ENCODE data around the gene PEX26. TPM values are rescaled to one million over a fixed set of nuclear protein-coding genes. Genes with fewer than 3 reads are reported as not detected.
A peak's percentile ranks its signal among the peaks of the same experiment; 100 is the strongest.

Gene PEX26
- total RNA-seq, 2 experiments from 2014 or later, result 17.6 to 43.5 TPM

GRCh38 chr22:18056807-18057474 is 20.8 kb upstream of the PEX26 start:
- peak overlapping the region; percentile 65 for H3K27ac ChIP-seq (ENCODE audit: low read depth, low read length, poor library complexity, severe bottlenecking)
- intact Hi-C loops (cut with micrococcal nuclease; ENCODE audit: unreplicated experiment), result no loop called here
- CTCF ChIA-PET (ENCODE audit: unreplicated experiment), result interaction anchor here (0.6 to 3.1 kb wide), 10 partner anchors 8 to 66 kb away, joined by 3 to 15 read pairs (median 5); no protein-coding TSS in a partner anchor
- no peak for TF ChIP-seq CTCF (conservative IDR thresholded peaks at IDR 0.05; ENCODE audit: low read length)
- no peak for TF ChIP-seq EZH2phosphoT487 (IDR thresholded peaks at IDR 0.05; ENCODE audit: borderline replicate concordance, low read depth, low read length)
- no peaks in the 10 kb centered on the region for H3K36me3 ChIP-seq (ENCODE audit: insufficient read depth, low read length)
- H2AFZ ChIP-seq (ENCODE audit: low read length), result peak overlapping the region; percentile 32
- peak overlapping the region; percentile 58 for H3K4me2 ChIP-seq (ENCODE audit: low read length)
- peak; percentile 69 for DNase-seq (ENCODE audit: low spot score)
- POLR2A ChIA-PET, result interaction anchor here (0.6 to 5.1 kb wide), 15 partner anchors 9 to 278 kb away, joined by 3 to 48 read pairs (median 5); no protein-coding TSS in a partner anchor
- H3K9me2 ChIP-seq (ENCODE audit: insufficient read depth, low read length), result no peaks in the 10 kb centered on the region
- no peaks in the 10 kb centered on the region for H4K20me1 ChIP-seq (ENCODE audit: insufficient read depth, low read length)
- H3K79me2 ChIP-seq (ENCODE audit: insufficient read depth, low read depth, low read length), result 0 out of 2 replicates have a peak, but pooled peaks cover 7% of the 10 kb centered on the region
- peak overlapping the region; percentile 50 for H3K4me3 ChIP-seq (ENCODE audit: low read depth, low read length, poor library complexity, severe bottlenecking)
- no peaks in the 10 kb centered on the region for H3K9me3 ChIP-seq (ENCODE audit: low read length)
- no TSS peak for BruUV-seq (replicated peaks)
- H3K4me1 ChIP-seq (ENCODE audit: insufficient read depth, low read length, poor library complexity, severe bottlenecking), result peaks cover 53% of the 10 kb centered on the region

GRCh38 chr22:18057568-18058209 is 20.1 kb upstream of the PEX26 start:
- POLR2A ChIA-PET, result interaction anchor here (0.6 to 5.1 kb wide), 13 partner anchors 8 to 279 kb away, joined by 3 to 48 read pairs (median 5); no protein-coding TSS in a partner anchor

More at GRCh38 chr22:18057568-18058209, 20.1 kb upstream of the PEX26 start:
- Histone ChIP-seq H3K9me3 (ENCODE audit: low read length) (no peaks in the 10 kb centered on the region), H3K4me2 (ENCODE audit: low read length) (peak overlapping the region; percentile 58), H3K27ac (ENCODE audit: low read depth, low read length, poor library complexity, severe bottlenecking) (peak overlapping the region; percentile 65), H3K4me1 (ENCODE audit: insufficient read depth, low read length, poor library complexity, severe bottlenecking) (peaks cover 55% of the 10 kb centered on the region), H3K36me3 (ENCODE audit: insufficient read depth, low read length) (no peaks in the 10 kb centered on the region), H4K20me1 (ENCODE audit: insufficient read depth, low read length) (no peaks in the 10 kb centered on the region), H3K79me2 (ENCODE audit: insufficient read depth, low read depth, low read length) (0 out of 2 replicates have a peak, but pooled peaks cover 7% of the 10 kb centered on the region), H3K4me3 (ENCODE audit: low read depth, low read length, poor library complexity, severe bottlenecking) (peak overlapping the region; percentile 50), H3K9me2 (ENCODE audit: insufficient read depth, low read length) (no peaks in the 10 kb centered on the region), H2AFZ (ENCODE audit: low read length) (peak overlapping the region; percentile 32; the same call in 1 of the 2 replicates)
- CTCF ChIA-PET (ENCODE audit: unreplicated experiment), result interaction anchor here (0.6 to 3.1 kb wide), 8 partner anchors 7 to 67 kb away, joined by 3 to 15 read pairs (median 6); no protein-coding TSS in a partner anchor
- no peak for TF ChIP-seq EZH2phosphoT487 (IDR thresholded peaks at IDR 0.05; ENCODE audit: borderline replicate concordance, low read depth, low read length)
- no peak for TF ChIP-seq CTCF (conservative IDR thresholded peaks at IDR 0.05; ENCODE audit: low read length)
- DNase-seq (ENCODE audit: low spot score), result peak; percentile 75
- BruUV-seq (replicated peaks), result no TSS peak
- intact Hi-C loops (cut with micrococcal nuclease; ENCODE audit: unreplicated experiment), result no loop called here
